Liver (tissue), 9 donors: ENCODE data around the gene VGLL3. TPM values are rescaled to one million over a fixed set of nuclear protein-coding genes. Genes with fewer than 3 reads are reported as not detected.

ENCODE experiments used
- DNase-seq: peaks from one replicate; pipeline ENCODE4 v3.0.0-alpha.2; 2017; ENCODE audit warnings: low spot score
- H3K27ac ChIP-seq, 2 donors: one replicate each; pipeline ENCODE4 v1.7.0; 2013; ENCODE audit warnings: inconsistent platforms in 2 of 2, low read length in 2 of 2, control low read depth in 1 of 2, low read depth in 1 of 2, mild to moderate bottlenecking in 1 of 2
- H3K27me3 ChIP-seq, 4 donors: one replicate each; pipeline versions ENCODE4 v1.6.1 to v1.7.0; 2013; ENCODE audit warnings: low read length in 3 of 4, inconsistent platforms in 1 of 4, mild to moderate bottlenecking in 1 of 4, moderate library complexity in 1 of 4; ENCODE audit not compliant: control insufficient read depth in 4 of 4, insufficient read depth in 4 of 4
- H3K36me3 ChIP-seq, 4 donors: one replicate each; pipeline versions ENCODE4 v1.6.1 to v1.7.0; 2013; ENCODE audit warnings: low read length in 3 of 4, mild to moderate bottlenecking in 3 of 4, low read depth in 1 of 4, moderate library complexity in 1 of 4; ENCODE audit not compliant: control insufficient read depth in 4 of 4, insufficient read depth in 3 of 4
- H3K4me1 ChIP-seq, 4 donors: one replicate each; pipeline versions ENCODE4 v1.6.1 to v1.7.0; 2013; ENCODE audit warnings: low read length in 3 of 4, mild to moderate bottlenecking in 3 of 4, moderate library complexity in 1 of 4; ENCODE audit not compliant: control insufficient read depth in 4 of 4, insufficient read depth in 4 of 4
- H3K4me3 ChIP-seq, 3 donors: one replicate each; pipeline versions ENCODE4 v1.6.1 to v1.7.0; 2013; ENCODE audit warnings: low read length in 3 of 3, control low read depth in 1 of 3, low read depth in 1 of 3, mild to moderate bottlenecking in 1 of 3
- H3K9ac ChIP-seq, 2 donors: one replicate each; pipeline ENCODE4 v1.7.0; 2013; ENCODE audit warnings: low read length in 2 of 2, mild to moderate bottlenecking in 2 of 2, moderate library complexity in 2 of 2, control low read depth in 1 of 2, low read depth in 1 of 2
- H3K9me3 ChIP-seq, 4 donors: one replicate each; pipeline versions ENCODE4 v1.6.1 to v1.7.0; 2013; ENCODE audit warnings: low read length in 3 of 4; ENCODE audit not compliant: control insufficient read depth in 4 of 4
- ATF3 ChIP-seq: IDR thresholded peaks from 2 replicates; pipeline ENCODE4 v1.6.1; 2016; ENCODE audit warnings: antibody characterized with exemption
- CTCF ChIP-seq: fragments of 150-350 bp; IDR thresholded peaks from 2 replicates; pipeline ENCODE4 v1.5.1; 2017; ENCODE audit warnings: improper control_type of control experiment, low read depth, low read length; ENCODE audit not compliant: missing input control
- FOXA1 ChIP-seq: IDR thresholded peaks from 2 replicates; pipeline ENCODE4 v1.6.1; 2016; ENCODE audit warnings: antibody characterized with exemption
- GABPA ChIP-seq, 2 donors: IDR thresholded peaks in 1 of 2; conservative IDR thresholded peaks in 1 of 2; 2 replicates each; pipeline ENCODE4 v1.6.1; 2016; ENCODE audit warnings: antibody characterized with exemption in 2 of 2, mild to moderate bottlenecking in 1 of 2, moderate library complexity in 1 of 2
- HNF4A ChIP-seq, 2 donors: conservative IDR thresholded peaks; 2 replicates each; pipeline ENCODE4 v1.6.1; 2016; ENCODE audit warnings: antibody characterized with exemption in 2 of 2, mild to moderate bottlenecking in 2 of 2
- HNF4G ChIP-seq: IDR thresholded peaks from 2 replicates; pipeline ENCODE4 v1.6.1; 2016; ENCODE audit warnings: antibody characterized with exemption
- JUND ChIP-seq, 2 donors: IDR thresholded peaks; 2 replicates each; pipeline ENCODE4 v1.6.1; 2016; ENCODE audit warnings: antibody characterized with exemption in 2 of 2
- MAX ChIP-seq: IDR thresholded peaks from 2 replicates; pipeline ENCODE4 v1.6.1; 2016; ENCODE audit warnings: antibody characterized with exemption
- REST ChIP-seq: IDR thresholded peaks from 2 replicates; pipeline ENCODE4 v1.6.1; 2016; ENCODE audit warnings: antibody characterized with exemption, mild to moderate bottlenecking
- RXRA ChIP-seq, 2 donors: IDR thresholded peaks; 2 replicates each; pipeline ENCODE4 v1.6.1; 2017 to 2018; ENCODE audit warnings: antibody characterized with exemption in 2 of 2, mild to moderate bottlenecking in 1 of 2
- TAF1 ChIP-seq: conservative IDR thresholded peaks from 2 replicates; pipeline ENCODE4 v1.6.1; 2016; ENCODE audit warnings: antibody characterized with exemption, mild to moderate bottlenecking
- YY1 ChIP-seq: IDR thresholded peaks from 2 replicates; pipeline ENCODE4 v1.6.1; 2016; ENCODE audit warnings: antibody characterized with exemption, mild to moderate bottlenecking
- ZBTB33 ChIP-seq: IDR thresholded peaks from 2 replicates; pipeline ENCODE4 v1.6.1; 2016; ENCODE audit warnings: antibody characterized with exemption
- WGBS: extraction: QIAGEN DNeasy Blood & Tissue Kit; methylation state at CpG from one replicate; pipeline ENCODE4 v1.1.7; 2013; 5-methylcytosine and 5-hydroxymethylcytosine counted together
- polyA plus RNA-seq, 2 donors: library from polyadenylated mRNA; stranded (reverse) in 1 of 2; unstranded in 1 of 2; fragments of 200-250 nt in 1 of 2; fragments of >200 nt in 1 of 2; fragmentation: Nextera tagmentation in 1 of 2; extraction: Ambion mirVana in 1 of 2; gene quantifications; one replicate each; pipeline versions ENCODE4 v1.2.1 to v1.2.3, GENCODE V29; 2013 to 2015
- total RNA-seq, 2 donors: library from RNA; depleted of rRNA; stranded (reverse); fragments of >200 nt; gene quantifications; one replicate each; pipeline ENCODE4 v1.2.3, GENCODE V29; 2014
- donor health status: healthy.
- donor health status: healthy.
- donor health status: healthy.
- donor health status: healthy.
- donor health status: healthy.

Gene VGLL3
- total and polyA plus RNA-seq, 4 donors = 0.08 to 1.3 (median 0.63) TPM

GRCh38 chr3:86895202-86895601 is 95.7 kb downstream of the VGLL3 start:
- 87% methylated on average over 1 of the region's 1 CpG for WGBS
- Histone ChIP-seq H3K27me3 (no peaks in the 10 kb centered on the region), H3K9ac (no peak overlapping the region), H3K4me1 (no peaks in the 10 kb centered on the region), H3K4me3 (no peak overlapping the region), H3K27ac (no peak overlapping the region), H3K9me3 (no peaks in the 10 kb centered on the region), H3K36me3 (no peaks in the 10 kb centered on the region)
- DNase-seq = no peak
- no peak for TF ChIP-seq CTCF
- no peak for TF ChIP-seq RXRA (IDR thresholded peaks at IDR 0.05)
- TF ChIP-seq JUND (IDR thresholded peaks at IDR 0.05) = no peak
- no peak for TF ChIP-seq TAF1
- no peak for TF ChIP-seq ZBTB33
- TF ChIP-seq REST = no peak
- TF ChIP-seq HNF4A (conservative IDR thresholded peaks at IDR 0.05) = no peak
- TF ChIP-seq FOXA1 = no peak
- TF ChIP-seq HNF4G = no peak
- no peak for TF ChIP-seq GABPA (IDR thresholded peaks at IDR 0.05 in 1 of 2, conservative IDR thresholded peaks at IDR 0.05 in 1 of 2)
- no peak for TF ChIP-seq YY1
- no peak for TF ChIP-seq MAX
- TF ChIP-seq ATF3 = no peak

GRCh38 chr3:86890741-86891396 is 100.1 kb downstream of the VGLL3 start:
- WGBS = 46% methylated on average over 1 of the region's 1 CpG
- no peak for TF ChIP-seq REST
- TF ChIP-seq FOXA1 = no peak
- TF ChIP-seq JUND (IDR thresholded peaks at IDR 0.05) = no peak
- no peak for TF ChIP-seq ATF3
- no peak for TF ChIP-seq RXRA (IDR thresholded peaks at IDR 0.05)
- TF ChIP-seq ZBTB33 = no peak
- no peak for TF ChIP-seq TAF1
- no peak for TF ChIP-seq MAX

More at GRCh38 chr3:86890741-86891396, 100.1 kb downstream of the VGLL3 start:
- Histone ChIP-seq H3K9me3 (no peaks in the 10 kb centered on the region), H3K36me3 (no peaks in the 10 kb centered on the region), H3K4me1 (no peaks in the 10 kb centered on the region), H3K4me3 (no peak overlapping the region), H3K27ac (no peak overlapping the region), H3K27me3 (no peaks in the 10 kb centered on the region), H3K9ac (no peak overlapping the region)
- DNase-seq = no peak
